ENCODE data around the gene SIK2.
A peak's percentile ranks its signal among the peaks of the same experiment; 100 is the strongest.

Gene SIK2

DNA sequence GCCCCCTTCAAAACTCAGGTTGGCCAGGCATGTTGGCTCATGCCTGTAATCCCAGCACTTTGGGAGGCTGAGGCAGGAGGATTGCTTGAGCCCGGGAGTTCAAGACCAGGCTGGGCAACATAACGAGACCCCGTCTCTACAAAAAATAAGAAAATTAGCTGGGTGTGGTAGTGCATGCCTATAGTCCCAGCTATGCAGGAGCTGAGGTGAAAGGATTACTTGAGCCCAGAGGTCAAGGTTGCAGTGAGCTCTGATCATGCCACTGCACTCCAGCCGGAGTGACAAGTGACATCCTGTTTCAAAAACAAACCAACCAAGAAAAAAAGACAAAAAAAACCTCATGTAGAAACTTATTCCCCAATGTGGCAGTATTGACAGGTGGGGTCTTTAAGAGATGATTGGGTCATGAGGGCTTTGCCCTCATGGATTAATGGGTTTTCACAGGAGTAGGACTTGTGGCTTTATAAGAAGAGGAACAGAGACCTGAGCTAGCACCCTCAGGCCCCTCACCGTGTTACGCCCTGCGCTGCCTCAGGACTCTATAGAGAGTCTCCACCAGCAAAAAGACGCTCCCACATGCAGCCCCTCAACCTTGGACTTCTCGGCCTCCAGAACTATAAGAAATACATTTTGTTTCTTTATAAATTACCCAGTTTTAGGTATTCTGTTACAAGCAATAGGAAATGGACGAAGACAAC is 39.4 kb upstream of the SIK2 start:
- Histone ChIP-seq H3K27ac (ENCODE audit: poor library complexity, severe bottlenecking) (peak overlapping the region; percentile 48), H3K36me3 (ENCODE audit: low read depth) (no peaks in the 10 kb centered on the region), H3K9me3 (ENCODE audit: severe bottlenecking) (no peaks in the 10 kb centered on the region), H3K4me1 (ENCODE audit: insufficient read depth, poor library complexity, severe bottlenecking) (peaks cover 19% of the 10 kb centered on the region), H3K27me3 (ENCODE audit: insufficient read depth, poor library complexity, severe bottlenecking) (no peaks in the 10 kb centered on the region), H3K4me3 (ENCODE audit: severe bottlenecking) (no peak overlapping the region)
- ATAC-seq (ENCODE audit: low read depth) (no peak), DNase-seq (ENCODE audit: low spot score) (no peak)
- TF ChIP-seq, protein P1, sequence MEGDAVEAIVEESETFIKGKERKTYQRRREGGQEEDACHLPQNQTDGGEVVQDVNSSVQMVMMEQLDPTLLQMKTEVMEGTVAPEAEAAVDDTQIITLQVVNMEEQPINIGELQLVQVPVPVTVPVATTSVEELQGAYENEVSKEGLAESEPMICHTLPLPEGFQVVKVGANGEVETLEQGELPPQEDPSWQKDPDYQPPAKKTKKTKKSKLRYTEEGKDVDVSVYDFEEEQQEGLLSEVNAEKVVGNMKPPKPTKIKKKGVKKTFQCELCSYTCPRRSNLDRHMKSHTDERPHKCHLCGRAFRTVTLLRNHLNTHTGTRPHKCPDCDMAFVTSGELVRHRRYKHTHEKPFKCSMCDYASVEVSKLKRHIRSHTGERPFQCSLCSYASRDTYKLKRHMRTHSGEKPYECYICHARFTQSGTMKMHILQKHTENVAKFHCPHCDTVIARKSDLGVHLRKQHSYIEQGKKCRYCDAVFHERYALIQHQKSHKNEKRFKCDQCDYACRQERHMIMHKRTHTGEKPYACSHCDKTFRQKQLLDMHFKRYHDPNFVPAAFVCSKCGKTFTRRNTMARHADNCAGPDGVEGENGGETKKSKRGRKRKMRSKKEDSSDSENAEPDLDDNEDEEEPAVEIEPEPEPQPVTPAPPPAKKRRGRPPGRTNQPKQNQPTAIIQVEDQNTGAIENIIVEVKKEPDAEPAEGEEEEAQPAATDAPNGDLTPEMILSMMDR (IDR thresholded peaks at IDR 0.05; ENCODE audit: poor library complexity, severe bottlenecking): no peak

- H3K4me1 ChIP-seq (ENCODE audit: insufficient read depth, poor library complexity, severe bottlenecking): peaks cover 12% of the 10 kb centered on the region
- no peak for DNase-seq (ENCODE audit: low spot score)
Measured at GRCh38 chr11:111565114-111565720, 37.0 kb upstream of the SIK2 start.

GRCh38 chr11:111566324-111566723 is 35.9 kb upstream of the SIK2 start:
- Histone ChIP-seq H3K27ac (ENCODE audit: poor library complexity, severe bottlenecking) (no peak overlapping the region), H3K36me3 (ENCODE audit: low read depth) (no peaks in the 10 kb centered on the region), H3K27me3 (ENCODE audit: insufficient read depth, poor library complexity, severe bottlenecking) (no peaks in the 10 kb centered on the region), H3K4me3 (ENCODE audit: severe bottlenecking) (no peak overlapping the region), H3K9me3 (ENCODE audit: severe bottlenecking) (no peaks in the 10 kb centered on the region), H3K4me1 (ENCODE audit: insufficient read depth, poor library complexity, severe bottlenecking) (peaks cover 12% of the 10 kb centered on the region)
- no peak for DNase-seq (ENCODE audit: low spot score)
- no peak for ATAC-seq (ENCODE audit: low read depth)
- TF ChIP-seq, protein P1 (IDR thresholded peaks at IDR 0.05; ENCODE audit: poor library complexity, severe bottlenecking): no peak

More at GRCh38 chr11:111565114-111565720, 37.0 kb upstream of the SIK2 start:
- no peaks in the 10 kb centered on the region for H3K9me3 ChIP-seq (ENCODE audit: severe bottlenecking)
- no peaks in the 10 kb centered on the region for H3K27me3 ChIP-seq (ENCODE audit: insufficient read depth, poor library complexity, severe bottlenecking)
- ATAC-seq (ENCODE audit: low read depth): 0 out of 3 replicates have a peak, but pooled peaks have one; percentile 25
- TF ChIP-seq, protein P1 (IDR thresholded peaks at IDR 0.05; ENCODE audit: poor library complexity, severe bottlenecking): peak; percentile 87
- no peak overlapping the region for H3K4me3 ChIP-seq (ENCODE audit: severe bottlenecking)
- no peak overlapping the region for H3K27ac ChIP-seq (ENCODE audit: poor library complexity, severe bottlenecking)
- H3K36me3 ChIP-seq (ENCODE audit: low read depth): no peaks in the 10 kb centered on the region

DNA sequence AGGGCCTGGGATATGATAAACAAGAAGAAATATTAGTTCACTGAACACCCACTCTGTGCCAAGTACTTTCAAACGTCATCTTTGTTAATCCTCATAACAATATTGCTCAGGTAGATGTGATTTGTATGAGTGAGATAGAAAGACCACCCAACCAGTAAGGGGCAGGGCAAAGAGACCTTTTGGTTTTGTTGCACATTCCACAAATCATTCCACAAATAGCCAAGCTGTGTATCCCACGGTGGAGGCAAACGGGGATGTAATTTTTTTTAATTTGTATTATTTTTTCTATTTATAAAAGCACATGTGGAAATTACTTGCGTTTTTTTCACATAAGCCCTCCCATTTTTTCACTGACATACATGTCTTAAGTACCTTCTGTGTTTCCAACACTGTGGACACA is 32.8 kb upstream of the SIK2 start:
- Histone ChIP-seq H3K4me1 (ENCODE audit: insufficient read depth, poor library complexity, severe bottlenecking) (no peaks in the 10 kb centered on the region), H3K27ac (ENCODE audit: poor library complexity, severe bottlenecking) (no peak overlapping the region), H3K36me3 (ENCODE audit: low read depth) (no peaks in the 10 kb centered on the region), H3K4me3 (ENCODE audit: severe bottlenecking) (no peak overlapping the region), H3K27me3 (ENCODE audit: insufficient read depth, poor library complexity, severe bottlenecking) (no peaks in the 10 kb centered on the region), H3K9me3 (ENCODE audit: severe bottlenecking) (no peaks in the 10 kb centered on the region)
- DNase-seq (ENCODE audit: low spot score): no peak
- no peak for ATAC-seq (ENCODE audit: low read depth)
- TF ChIP-seq, protein P1 (IDR thresholded peaks at IDR 0.05; ENCODE audit: poor library complexity, severe bottlenecking): no peak

DNA sequence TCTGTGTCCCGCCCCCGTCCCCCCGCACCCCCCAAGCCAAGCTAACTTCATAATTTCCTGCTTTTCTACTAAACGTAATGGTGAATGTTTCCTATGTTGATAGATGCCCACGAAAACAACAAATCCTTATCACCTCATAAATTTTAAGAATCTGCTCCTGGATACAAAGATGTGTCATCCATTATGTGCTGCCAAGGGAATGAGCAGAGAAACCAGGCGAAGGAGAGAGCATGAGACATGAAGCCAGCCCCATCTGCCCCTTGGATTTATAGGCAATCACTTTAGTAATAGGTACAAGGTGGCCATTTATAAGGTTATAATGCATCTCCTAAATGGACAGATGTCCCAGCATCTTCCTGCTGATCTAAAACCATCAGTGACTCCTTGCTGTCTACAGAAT is 31.5 kb upstream of the SIK2 start:
- Histone ChIP-seq H3K4me1 (ENCODE audit: insufficient read depth, poor library complexity, severe bottlenecking) (no peaks in the 10 kb centered on the region), H3K27me3 (ENCODE audit: insufficient read depth, poor library complexity, severe bottlenecking) (no peaks in the 10 kb centered on the region), H3K4me3 (ENCODE audit: severe bottlenecking) (no peak overlapping the region), H3K27ac (ENCODE audit: poor library complexity, severe bottlenecking) (no peak overlapping the region), H3K9me3 (ENCODE audit: severe bottlenecking) (no peaks in the 10 kb centered on the region), H3K36me3 (ENCODE audit: low read depth) (no peaks in the 10 kb centered on the region)
- no peak for DNase-seq (ENCODE audit: low spot score)
- ATAC-seq (ENCODE audit: low read depth): no peak
- TF ChIP-seq, protein P1 (IDR thresholded peaks at IDR 0.05; ENCODE audit: poor library complexity, severe bottlenecking): no peak
